GM23248 (cell line): ENCODE measurements around the gene CDH8.

Source experiments
- EZH2 ChIP-seq: fragments of 200-600 bp; sonication (generic); IDR thresholded peaks from 2 replicates; pipeline ENCODE4 v1.6.1; 2018; ENCODE audit warnings: antibody characterized with exemption, mild to moderate bottlenecking; ENCODE audit not compliant: insufficient read depth, poor library complexity, severe bottlenecking
- EZH2phosphoT487 ChIP-seq: fragments of 200-600 bp; sonication (generic); IDR thresholded peaks from 2 replicates; pipeline ENCODE4 v1.6.1; 2018; ENCODE audit warnings: antibody characterized with exemption, moderate library complexity, mild to moderate bottlenecking, low read depth; ENCODE audit not compliant: insufficient read depth

GRCh38 chr16:62036802-62037135 lies 531 bp upstream of the CDH8 start:
- TF ChIP-seq EZH2 = no peak
- no peak for TF ChIP-seq EZH2phosphoT487
